Activated T-helper 1 cell treated with anti-CD3 and anti-CD28 coated beads, Interleukin-2, amount 50 U/mL, for 16 hours (primary cell): Measurements from ENCODE around the gene PIK3R2.
A peak's percentile ranks its signal among the peaks of the same experiment; 100 is the strongest.

Experiments used
- DNase-seq, 2 donors: peaks; one replicate each; pipeline ENCODE4 v3.0.0-alpha.2; 2020; ENCODE audit warnings: low read depth in 1 of 2, low spot score in 1 of 2

The PIK3R2 gene

DNA sequence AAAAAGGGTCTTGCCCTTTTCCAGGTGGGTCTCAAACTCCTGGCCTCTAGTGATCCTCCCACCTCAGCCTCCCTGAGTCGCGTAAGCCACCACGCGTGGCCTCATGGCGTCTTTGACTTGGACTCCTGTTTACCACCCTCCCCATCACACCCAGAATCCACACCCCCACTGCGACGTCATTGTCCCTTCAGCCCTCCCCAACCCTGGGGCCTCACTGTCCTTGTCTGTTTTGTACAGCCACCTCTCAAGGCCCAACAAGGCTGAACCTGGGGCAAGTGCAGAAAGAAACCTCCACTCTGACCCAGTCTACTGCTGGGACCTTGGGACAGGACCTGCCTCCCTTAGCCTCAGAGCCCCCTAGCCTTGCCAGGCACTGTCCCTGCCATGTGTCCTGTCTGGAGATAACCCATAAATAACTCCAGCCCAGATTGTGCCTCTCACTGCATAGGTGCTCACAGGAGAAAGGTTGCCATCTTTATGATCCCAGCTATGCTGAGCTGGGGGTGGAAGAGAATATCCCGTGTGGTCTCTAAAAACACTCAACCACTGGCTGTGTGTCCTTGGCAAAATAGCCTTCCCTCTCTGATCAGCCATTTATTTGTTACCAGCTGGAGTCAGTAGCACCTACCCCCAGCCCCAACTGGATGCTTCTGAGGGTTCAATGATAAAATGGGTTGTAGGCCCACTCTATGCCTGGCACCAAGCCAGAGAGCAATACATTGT, 18.8 kb downstream of the PIK3R2 start:
- no peak for DNase-seq

DNA sequence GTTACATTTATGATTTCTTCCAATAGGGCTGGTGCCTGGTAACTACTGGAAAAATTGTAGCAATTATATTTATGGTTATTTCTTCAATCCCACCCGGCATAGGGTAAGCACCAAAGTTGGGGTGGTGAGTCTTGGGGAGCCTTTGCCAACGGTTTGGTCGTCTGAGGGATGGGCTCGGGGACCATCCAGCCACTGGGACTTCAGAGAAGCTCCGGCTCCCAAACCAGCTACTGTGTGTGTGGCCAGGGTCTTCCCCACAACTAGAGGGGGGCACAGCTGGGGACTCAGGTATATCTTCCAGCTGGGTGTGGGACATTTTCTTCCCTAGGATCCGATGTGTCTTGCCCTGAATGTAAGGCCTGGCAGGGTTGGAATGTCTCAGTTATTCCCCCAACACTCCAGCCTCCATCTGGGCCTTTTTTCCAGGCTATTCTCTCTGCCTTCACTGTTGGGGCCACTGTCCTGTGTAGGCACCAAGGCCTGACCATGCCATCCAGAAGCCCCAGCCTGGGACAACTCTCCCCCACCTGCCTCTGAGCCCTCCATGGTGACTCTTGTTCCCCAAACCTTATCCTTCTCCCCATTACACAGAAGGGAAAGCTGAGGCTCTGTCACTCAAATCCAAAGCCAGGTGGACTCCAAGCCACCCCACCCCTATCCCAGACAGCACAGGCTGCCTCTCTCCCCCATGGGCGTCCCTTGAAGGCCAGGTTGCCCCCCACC, 19.5 kb downstream of the PIK3R2 start:
- DNase-seq, result no peak

DNA sequence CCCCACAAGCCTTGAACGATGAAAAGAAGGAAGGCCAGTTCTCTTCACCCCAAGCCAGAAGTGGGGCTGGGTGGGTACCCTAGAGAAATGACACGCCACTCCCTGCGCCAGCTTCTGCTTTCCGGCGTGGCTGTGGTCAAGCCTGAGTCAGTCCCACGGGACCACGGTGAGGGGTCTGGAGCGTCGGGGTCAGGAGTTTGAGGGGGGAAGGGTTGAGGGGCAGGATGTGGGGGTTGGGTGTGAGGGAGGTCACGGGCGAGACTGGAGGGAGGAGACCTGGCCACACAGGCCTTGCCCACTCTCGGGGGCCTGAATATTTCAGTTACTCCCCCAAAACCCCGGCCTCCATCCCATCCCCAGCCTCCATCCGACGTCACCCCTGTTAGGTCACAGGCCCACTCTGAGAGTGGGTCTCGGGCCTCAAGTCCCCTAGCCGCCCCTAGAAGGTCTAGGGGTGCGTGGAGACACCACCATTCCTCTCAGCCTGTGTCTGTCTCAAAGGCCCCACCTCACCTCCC, 20.1 kb downstream of the PIK3R2 start:
- DNase-seq, result no peak

DNA sequence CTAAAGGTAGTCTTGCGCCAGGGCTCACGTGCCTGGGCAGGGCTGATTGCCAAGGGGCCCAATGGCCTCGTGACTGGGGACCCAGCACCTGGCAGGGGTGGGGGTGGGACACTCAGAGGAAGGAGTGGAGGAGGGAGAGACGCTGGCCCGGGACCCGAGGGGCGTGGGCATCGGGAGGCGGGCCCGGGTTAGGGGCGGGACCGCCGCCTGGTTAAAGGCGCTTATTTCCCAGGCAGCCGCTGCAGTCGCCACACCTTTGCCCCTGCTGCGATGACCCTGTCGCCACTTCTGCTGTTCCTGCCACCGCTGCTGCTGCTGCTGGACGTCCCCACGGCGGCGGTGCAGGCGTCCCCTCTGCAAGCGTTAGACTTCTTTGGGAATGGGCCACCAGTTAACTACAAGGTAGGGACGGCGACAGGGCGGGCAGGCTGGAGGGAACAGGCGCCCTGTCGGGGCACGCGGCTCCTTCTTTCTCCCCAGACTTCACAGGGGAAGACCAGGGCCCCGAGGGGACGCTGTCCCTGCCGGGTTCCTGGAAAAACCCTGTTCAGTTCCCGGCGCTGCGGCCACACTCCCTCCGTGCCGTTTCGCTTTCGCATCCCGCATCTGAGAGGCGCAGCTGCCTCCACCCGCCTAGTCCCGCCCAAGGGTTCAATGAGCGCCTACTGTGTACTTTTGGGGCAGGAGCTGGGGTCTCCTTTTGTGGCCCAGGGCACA, 20.8 kb downstream of the PIK3R2 start, which contains the start of gene IFI30:
Gene IFI30 (plus strand): TSS at position 242 of the 717 bp plus-strand sequence. CDS start 29 bp downstream, at position 271.
- DNase-seq, result peak in 1 of 2 donors; percentile 42

DNA sequence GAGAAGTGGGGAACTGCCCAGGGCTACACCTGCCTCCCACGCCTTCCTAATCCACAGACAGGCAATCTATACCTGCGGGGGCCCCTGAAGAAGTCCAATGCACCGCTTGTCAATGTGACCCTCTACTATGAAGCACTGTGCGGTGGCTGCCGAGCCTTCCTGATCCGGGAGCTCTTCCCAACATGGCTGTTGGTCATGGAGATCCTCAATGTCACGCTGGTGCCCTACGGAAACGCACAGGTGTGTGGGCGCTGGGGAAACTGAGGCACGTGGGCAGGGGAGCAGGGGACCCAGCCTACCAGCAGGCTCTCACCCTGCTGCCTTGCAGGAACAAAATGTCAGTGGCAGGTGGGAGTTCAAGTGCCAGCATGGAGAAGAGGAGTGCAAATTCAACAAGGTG, 22.0 kb downstream of the PIK3R2 start:
- DNase-seq, result no peak

DNA sequence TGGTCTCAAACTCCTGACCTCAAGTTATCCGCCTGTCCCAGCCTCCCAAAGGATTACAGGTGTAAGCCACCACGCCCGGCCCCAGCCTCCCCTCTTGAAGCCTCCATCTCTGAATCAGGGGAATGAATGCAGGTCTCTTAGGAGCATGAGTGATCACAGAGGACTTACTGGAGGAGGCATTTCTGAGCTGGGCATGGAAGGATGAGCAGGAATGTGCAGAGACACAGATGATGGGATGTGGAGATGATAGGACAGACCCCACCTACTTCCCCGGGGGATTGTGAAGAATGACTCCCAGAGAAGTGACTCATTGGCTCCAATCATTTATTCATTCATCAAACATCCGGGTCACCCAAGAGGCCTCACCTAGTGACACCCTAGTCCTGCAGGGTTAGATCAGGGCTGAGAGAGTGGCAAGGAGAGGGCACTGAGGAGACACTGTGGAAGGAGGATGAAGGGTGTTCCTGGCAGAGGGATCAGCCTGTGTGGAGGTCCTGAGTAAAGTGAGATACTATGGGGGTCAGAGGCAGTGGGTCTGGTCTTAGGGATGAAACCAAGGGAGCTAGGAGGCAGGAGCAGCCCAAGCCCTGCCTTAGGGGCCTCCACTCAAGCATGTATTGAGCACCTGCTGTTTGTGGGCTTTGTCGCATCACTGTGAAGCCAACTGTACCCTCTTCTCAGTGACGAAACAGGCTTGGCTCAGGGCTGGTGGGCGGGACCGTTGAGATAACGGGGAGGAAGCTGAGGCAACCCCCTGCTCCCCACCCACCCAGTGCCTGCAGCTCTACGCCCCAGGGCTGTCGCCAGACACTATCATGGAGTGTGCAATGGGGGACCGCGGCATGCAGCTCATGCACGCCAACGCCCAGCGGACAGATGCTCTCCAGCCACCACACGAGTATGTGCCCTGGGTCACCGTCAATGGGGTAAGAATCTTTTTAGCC, 23.7 kb downstream of the PIK3R2 start:
- no peak for DNase-seq

DNA sequence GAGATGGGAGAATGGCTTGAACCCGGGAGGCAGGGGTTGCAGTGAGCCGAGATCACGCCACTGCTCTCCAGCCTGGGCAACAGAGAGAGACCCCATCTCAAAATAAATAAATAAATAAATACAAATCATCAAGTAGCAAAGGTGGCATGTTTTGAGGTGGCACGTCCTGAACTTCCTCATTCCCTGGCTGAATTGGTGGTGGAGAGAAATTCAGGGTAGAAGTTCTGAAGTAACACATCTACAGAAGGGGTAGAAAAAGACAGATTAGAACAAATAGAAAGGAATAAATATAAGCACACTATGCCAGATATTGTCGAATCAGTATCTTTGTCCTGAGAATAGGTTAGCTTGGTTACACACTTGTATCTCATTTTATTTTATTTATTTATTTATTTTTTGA, 27.0 kb downstream of the PIK3R2 start:
- DNase-seq, result no peak

DNA sequence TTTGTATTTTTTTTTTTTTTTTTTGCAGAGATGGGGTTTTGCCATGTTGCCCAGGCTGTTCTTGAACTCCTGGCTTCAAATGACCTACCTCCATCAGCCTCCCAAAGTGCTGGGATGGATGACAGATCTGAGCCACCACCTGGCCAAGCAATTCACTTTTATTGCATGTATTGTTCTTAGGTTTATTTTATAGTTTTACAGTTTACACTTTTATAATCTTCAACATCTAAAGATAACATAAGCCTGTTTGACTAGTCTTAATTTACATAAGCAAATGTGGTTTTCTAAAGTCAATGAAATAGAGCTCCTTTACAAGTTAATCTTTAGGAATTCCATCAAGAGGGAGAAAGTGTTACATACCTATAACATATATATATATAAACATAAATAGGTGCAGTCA, 30.6 kb downstream of the PIK3R2 start:
- no peak for DNase-seq

DNA sequence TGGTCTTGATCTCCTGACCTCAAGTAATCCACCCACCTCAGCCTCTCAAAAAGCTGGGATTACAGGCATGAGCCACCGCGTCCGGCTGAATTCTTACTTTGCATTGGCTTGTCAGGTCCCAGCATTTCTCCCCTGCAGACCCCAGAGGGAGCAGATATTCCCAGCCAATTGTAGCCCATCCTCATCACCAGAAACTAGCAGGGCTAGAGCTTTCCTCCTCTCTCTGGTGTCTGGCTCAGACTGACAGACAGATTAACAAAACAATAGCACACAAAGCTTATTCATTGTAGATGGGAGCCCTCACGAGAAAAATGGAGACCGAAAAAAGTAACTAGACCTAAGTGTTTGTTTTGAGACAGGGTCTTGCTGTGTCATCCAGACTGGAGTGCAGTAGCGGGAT, 32.6 kb downstream of the PIK3R2 start:
- DNase-seq, result no peak

DNA sequence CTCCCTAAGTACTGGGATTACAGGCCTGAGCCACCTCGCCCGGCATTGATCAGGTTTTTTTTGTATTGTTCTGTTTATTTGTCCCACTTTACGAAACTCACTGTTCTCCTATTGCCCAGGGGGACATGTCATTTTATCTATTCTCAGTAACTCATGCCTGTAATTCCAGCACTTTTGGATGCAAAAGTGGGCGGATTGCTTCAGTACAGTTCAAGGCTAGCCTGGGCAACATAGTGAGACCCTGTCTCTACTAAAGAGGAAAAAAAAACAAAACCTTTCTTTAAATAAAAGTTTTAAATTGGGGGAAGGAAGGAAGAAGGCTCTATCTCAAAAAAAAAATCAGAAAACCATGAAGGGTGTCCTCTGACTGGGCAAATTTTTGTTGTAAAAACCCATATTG, 37.3 kb downstream of the PIK3R2 start:
- no peak for DNase-seq

DNA sequence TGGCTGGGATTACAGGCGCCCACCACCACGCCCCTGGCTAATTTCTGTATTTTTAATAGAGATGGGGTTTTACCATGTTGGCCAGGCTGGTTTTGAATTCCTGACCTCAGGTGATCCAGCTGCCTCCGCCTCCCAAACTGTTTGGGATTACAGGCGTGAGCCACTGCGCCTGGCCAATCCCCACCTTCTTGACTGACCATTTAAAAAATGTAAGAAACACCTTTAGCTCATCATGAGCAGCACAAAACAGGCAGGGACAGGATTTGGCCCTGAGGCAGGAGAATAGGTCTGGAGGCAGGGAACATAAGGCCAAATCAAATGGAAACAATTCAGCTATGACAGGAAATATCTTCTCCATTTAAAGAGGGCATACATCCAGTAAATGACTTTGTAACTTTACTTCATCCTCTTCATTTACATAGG, 38.7 kb downstream of the PIK3R2 start:
- DNase-seq, result no peak

DNA sequence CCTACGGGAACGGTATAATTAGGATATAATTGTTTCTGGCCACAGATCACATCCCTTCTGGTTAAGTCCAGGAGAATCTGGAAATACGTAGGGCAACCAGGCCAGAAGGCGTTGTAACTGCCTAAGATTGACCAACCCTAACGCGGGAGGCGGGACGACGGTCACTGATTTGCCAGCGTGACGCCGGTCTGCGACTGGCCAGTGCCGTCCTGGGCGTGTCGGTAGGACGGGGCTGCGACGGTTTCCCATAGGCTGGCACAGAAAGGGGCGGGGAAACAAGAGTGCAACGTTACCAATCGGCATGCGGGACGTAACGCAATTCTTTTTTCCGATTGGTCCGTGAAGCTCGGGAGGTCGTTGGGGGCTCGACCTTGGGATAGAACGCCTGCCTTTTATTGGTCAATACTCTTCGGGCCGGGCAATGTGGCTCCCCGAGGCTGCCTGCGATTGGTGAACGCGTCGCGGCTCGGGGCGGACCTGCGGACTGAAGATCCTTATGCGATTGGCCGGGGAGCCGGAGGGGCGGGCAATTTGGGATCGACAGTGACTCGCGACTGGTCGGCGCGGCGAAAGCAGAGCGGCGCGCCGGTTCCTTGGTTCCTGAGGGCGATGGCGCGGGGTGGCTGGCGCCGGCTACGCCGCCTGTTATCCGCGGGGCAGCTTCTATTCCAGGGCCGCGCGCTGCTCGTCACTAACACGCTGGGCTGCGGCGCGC, 39.9 kb downstream of the PIK3R2 start, which contains the start of gene MPV17L2:
Gene MPV17L2 (plus strand): TSS at position 546 of the 715 bp plus-strand sequence. CDS start 64 bp downstream, at position 610.
- peak; percentile 95 to 97 for DNase-seq

DNA sequence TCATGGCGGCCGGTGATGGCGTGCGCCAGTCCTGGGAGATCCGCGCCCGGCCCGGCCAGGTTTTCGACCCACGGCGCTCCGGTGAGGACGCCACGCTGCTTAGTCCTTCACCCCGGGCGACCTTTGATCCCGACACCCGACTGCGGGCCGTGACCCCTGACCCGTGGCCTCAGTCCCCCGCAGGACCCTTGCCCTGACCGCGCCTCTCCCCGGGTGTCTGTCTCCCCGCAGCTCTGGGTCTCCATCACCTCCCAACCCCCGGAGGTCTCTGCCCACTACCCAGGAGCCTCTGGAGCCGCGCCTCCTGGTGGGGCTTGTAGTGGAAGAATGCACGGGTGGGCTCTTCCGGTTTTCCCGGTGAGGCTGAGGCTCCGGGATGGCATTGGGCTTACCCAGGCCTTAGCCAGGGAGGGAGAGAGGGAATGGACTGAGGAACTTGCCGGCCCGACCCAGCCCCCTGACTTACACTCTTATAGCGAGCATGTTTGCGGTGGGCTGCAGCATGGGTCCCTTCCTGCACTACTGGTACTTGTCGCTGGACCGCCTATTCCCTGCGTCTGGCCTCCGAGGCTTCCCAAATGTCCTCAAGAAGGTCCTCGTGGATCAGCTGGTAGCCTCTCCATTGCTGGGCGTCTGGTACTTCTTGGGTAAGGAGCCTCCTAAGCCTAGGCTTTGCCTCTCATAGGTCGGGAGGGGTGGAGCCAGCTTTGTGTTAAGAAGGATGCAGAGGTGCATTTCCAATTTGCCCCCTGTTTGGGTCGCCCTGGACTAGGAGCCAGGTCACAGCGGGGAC, 40.6 kb downstream of the PIK3R2 start:
- DNase-seq, result no peak

DNA sequence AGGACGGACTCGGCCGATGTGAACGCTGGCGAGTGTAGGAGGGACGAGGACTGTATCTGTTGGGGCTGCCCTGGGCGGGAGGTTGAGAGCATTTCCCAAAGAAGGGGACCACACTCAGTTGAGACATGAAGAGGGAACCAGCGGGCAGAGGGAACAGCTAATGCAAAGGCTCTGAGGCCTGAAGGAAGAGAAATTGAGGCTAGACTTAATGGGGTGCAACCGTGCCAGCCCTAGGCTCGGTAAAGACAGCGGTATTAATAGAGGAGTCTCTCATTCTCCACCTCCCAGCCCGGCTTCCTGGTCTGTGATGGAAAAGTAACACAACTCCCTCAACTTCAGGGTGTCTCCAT, 41.2 kb downstream of the PIK3R2 start:
- no peak for DNase-seq

DNA sequence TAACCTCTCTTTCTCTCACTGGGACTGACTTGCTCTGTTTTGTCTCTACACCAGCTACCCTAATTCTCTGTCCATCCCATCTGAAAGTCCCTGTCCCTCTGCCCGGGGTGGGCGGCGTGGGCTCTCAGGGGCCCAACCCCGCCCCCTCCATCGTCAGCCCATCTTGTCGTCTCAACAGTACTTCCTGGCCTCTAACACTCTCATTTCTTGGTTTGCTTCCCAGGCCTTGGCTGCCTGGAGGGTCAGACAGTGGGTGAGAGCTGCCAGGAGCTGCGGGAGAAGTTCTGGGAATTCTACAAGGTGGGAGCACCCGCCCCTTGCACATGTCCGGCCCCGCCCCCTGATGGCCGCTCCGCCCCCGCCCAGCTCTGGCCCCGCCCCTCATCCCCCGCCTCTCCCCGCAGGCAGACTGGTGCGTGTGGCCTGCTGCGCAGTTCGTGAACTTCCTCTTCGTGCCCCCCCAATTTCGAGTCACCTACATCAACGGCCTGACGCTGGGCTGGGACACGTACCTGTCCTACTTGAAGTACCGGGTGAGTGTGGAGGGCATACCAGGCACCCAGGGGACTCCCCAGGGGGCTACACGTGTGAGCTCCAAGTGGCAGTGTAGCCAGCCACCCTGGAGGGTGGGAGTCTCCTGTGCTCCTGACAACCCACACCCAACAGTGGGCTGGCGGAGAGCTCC, 41.7 kb downstream of the PIK3R2 start:
- no peak for DNase-seq

DNA sequence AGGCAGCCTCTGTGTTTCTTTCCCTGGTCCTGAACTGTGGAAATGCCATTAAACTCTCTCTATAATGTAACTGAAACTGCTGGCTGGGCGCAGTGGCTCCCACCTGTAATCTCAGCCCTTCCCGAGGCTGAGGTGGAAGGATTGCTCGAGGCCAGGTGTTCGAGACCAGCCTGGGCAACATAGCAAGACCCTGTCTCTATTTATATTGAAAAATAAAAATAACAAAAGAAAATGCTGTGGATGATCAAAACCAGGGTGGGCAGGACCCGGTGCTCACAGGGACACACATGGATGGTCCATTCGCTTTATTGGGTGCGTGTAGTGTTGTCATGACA, 43.5 kb downstream of the PIK3R2 start:
- DNase-seq, result no peak

DNA sequence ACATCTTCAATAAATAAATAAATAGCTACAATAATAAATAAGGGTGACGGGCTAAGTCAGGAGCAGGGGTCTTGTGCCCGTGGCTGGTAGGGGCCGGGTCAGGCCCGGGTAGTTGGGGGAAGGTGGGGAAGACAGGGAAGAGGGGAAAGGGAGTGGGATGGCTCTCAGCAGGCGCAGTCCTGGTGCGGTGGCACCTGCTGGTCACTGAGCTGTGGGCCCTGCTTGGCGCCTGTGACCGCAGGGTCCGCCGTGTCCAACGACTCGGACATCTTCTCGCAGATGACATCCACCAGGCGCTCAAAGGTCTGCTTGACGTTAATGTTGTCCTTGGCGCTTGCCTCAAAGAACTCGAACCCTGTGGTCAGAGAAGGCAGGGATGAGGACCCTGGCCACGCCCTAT, 44.3 kb downstream of the PIK3R2 start:
- DNase-seq, result no peak

DNA sequence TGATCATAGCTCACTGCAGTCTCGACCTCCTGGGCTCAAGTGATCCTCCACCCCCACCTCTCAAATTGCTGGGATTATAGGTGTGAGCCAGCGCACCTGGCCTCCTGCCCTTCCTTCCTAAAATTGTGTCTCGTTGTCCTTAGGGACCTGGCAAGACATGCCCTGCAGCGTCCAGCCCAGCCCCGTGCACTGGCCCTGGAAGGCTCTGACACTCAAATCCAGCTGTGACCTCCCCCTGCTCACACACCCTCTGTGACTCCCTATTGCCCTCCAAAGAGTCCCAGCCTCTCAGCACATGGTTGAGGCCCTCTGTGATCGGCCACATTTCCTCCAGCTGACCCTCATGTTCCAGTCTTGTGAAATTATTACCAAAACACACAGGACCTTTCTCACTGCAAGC, 45.0 kb downstream of the PIK3R2 start:
- DNase-seq, result no peak

DNA sequence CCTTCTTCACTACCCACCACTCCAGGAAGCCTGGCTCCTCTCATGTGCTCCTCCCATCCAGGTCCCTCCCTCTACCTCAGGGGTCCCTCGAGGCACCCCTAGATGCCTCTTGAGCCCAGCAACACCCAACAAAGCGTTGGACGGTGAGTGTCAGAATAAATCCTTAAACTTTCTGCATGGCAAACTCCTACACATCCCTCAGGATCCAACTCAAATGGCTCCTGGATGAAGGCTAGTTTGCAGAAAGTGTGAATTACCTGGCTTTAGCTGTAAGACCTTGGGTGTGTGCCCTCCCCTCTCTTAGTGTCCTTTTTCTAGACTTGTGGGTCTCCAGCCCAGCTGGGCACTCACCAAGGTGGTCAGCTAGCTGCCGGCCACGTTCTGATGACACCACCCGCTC, 45.4 kb downstream of the PIK3R2 start:
- DNase-seq, result no peak
